Iris pigment epithelial cell (primary cell): ENCODE results near the gene SMIM9.
"Not testable (repeated sequence)": the region's sequence is repeated elsewhere in the genome, so short reads cannot be mapped to it uniquely, and the experiment has no call there.

Experiments used
- DNase-seq: peaks from one replicate; pipeline ENCODE4 v3.0.0-alpha.2; 2011; ENCODE audit warnings: low read depth

Gene SMIM9

DNA sequence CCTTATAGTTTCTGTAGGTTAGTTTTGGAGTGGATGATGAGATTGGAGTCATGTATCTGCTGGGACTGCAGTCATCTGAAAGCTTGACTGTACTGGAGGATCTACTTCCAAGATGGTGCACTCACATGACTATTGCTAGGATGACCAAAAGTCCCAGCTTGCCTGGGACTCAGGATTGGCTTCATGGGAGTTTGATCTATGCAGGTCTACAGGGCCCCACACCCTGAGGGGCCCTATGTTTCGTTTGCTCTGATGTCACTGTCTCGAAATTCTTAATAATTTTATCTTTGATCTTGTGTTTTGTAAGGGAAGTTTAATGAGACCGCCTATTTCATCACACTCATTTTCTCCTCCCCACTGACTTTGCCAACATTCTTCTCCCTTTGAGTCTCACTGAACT is at the start of gene SMIM9:
Gene SMIM9, minus strand, starts transcription at position 101 of the 400 bp plus-strand sequence. CDS start 3,806 bp downstream, outside the sequence.
- no peak for DNase-seq

GRCh38 chrX:154884069-154884468 is 49.6 kb upstream of the SMIM9 start:
- not testable (repeated sequence) for DNase-seq

DNA sequence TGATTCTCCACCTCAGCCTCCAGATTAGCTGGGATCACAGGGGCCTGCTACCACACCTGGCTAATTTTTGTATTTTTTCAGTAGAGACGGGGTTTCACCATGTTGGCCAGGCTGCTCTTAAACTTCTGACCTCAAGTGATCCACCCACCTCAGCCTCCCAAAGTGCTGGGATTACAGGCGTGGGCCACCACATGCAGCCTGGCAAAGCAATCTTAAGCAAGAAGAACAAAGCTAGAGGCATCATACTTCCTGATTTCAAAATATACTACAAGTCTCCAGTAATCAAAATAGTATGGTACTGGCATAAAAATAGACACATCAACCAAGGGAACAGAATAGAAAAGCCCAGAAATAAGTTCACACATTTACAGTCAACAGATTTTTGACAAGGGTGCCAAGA is 38.9 kb upstream of the SMIM9 start:
- no peak for DNase-seq

DNA sequence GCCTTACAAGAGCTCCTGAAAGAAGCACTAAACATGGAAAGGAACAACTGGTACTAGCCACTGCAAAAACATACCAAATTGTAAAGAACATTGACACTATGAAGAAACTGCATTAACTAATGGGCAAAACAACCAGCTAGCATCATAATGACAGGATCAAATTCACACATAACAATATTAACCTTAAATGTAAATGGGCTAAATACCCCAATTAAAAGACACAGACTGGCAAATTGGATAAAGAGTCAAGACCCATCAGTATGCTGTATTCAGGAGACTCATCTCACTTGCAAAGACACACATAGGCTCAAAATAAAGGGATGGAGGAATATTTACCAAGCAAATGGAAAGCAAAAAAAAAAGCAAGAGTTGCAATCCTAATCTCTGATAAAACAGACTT is 34.1 kb upstream of the SMIM9 start:
- not testable (repeated sequence) for DNase-seq

DNA sequence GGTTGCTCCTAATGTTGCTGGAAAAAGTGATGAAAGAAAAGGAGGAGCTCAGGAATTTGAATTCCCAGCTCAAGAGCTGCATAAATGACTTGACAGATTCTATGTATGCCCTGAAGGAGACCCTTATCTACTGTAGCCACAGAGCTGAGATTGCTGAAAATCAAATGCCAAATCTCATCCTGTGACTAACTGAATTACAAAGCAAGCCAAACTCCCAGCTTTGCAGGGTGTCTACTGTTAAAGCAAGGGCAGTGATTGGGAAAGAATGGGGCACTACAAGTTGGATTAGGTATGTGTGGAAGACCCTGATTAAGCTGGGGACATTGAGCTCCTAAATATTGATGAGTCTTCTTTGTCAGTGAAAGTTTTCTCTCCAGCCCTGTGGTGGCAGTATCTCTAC is 20.8 kb upstream of the SMIM9 start:
- DNase-seq, result peak; percentile 5

- no peak for DNase-seq
These were observed 16.6 kb upstream of the SMIM9 start for GRCh38 chrX:154850957-154851611.

GRCh38 chrX:154840856-154841255 is 6.4 kb upstream of the SMIM9 start:
- DNase-seq, result peak; percentile 69

DNA sequence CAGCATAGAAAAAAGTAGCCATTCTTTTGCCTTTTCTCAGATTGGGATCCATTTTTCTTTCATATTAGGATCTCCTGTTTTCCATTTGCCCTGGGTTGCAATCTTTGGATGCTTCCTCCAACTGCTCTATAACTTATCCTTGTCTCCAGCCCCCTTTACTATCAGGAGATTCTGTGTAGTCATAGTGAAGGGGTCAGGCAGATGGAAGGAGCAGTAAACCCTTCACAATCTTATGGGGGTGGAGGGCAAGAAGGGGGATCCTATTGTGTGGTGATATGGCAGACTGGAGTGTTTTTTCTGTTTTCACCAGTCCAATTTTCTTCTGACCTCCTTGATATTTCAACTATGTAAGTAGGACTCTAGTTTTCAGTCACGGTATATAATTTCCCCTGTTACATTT is 1.7 kb upstream of the SMIM9 start:
- DNase-seq, result no peak

DNA sequence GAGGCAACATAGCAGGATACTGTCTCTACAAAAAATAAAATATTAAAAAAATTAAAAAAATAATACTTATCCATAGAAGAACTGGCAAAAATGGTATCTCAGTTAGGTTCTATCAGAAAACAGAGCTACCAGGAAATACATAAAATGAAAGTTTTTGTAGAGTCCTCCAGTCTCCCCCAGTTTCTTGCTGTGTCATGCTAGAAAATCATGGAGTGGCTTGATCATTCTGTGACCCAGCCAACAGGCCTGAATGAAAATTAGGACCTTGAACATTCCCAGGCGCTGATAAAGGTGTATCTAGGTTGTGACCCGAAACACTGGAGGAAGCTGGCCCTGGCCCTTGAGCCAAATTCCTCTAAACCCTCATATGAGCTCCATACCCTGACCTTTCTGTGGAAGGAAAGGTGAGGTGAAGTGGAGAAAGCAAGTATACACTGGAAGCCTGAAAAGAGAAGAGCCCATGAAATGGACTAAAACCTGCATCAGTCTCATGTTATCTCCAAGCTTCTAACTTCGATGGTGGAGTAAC is 652 bp downstream of the SMIM9 start:
- no peak for DNase-seq

- DNase-seq, result no peak
These were observed 4.5 kb downstream of the SMIM9 start for GRCh38 chrX:154829926-154830442.

GRCh38 chrX:154829134-154829533 is 5.3 kb downstream of the SMIM9 start:
- DNase-seq, result no peak

GRCh38 chrX:154828016-154828408 is 6.5 kb downstream of the SMIM9 start:
- DNase-seq, result no peak

- no peak for DNase-seq
These were observed 7.1 kb downstream of the SMIM9 start for GRCh38 chrX:154827194-154828015.

DNA sequence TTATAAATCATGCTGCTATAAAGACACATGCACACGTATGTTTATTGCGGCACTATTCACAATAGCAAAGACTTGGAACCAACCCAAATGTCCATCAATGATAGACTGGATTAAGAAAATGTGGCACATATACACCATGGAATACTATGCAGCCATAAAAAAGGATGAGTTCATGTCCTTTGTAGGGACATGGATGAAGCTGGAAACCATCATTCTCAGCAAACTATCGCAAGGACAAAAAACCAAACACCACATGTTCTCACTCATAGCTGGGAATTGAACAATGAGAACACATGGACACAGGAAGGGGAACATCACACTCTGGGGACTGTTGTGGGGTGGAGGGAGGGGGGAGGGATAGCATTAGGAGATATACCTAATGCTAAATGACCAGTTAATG is 8.9 kb downstream of the SMIM9 start:
- not testable (repeated sequence) for DNase-seq

- DNase-seq, result no peak
These were observed 9.8 kb downstream of the SMIM9 start for GRCh38 chrX:154824638-154825037.

GRCh38 chrX:154822029-154822428 is 12.4 kb downstream of the SMIM9 start:
- DNase-seq, result no peak

- DNase-seq, result no peak
These were observed 12.9 kb downstream of the SMIM9 start for GRCh38 chrX:154821523-154821922.

- DNase-seq, result no peak
These were observed 14.6 kb downstream of the SMIM9 start for GRCh38 chrX:154819771-154820341.

GRCh38 chrX:154818916-154819770 is 15.3 kb downstream of the SMIM9 start:
- peak; percentile 10 for DNase-seq

GRCh38 chrX:154817048-154817618 is 17.3 kb downstream of the SMIM9 start:
- not testable (repeated sequence) for DNase-seq

DNA sequence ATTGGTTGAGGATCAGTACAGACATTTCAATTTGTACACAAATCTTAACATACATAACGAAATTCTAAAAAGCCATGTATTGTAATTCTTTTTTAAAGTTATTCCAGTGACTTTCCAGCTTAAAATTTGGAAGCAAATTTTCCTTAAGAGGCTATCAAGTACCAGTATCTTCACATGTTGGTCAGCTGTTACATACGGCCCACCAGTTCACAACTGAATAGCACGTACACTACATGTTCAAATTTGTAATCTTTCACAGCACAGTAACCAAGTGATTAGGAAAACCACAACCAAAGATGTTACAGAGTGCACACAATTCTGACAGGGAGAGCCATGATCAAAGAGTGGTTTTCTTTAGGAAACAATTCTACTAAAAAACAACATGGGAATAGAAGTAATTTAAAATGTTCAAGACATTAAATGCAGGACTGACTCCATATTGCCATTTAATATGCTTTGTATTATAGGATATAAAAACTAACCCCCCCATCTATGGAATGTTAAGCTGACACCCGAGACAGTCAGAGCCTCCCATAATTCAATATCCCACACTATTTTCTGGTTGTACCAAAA is 18.1 kb downstream of the SMIM9 start:
- not testable (repeated sequence) for DNase-seq
